Chondrocyte (in vitro differentiated cells): ENCODE data around the gene CREB1. TPM values are rescaled to one million over a fixed set of nuclear protein-coding genes. Genes with fewer than 3 reads are reported as not detected.
A peak's percentile ranks its signal among the peaks of the same experiment; 100 is the strongest.

Experiments
- DNase-seq: peaks from one replicate; pipeline ENCODE4 v3.0.0; 2021; ENCODE audit warnings: mixed read lengths, low spot score
- H3K27ac Mint-ChIP-seq: one replicate; pipeline ENCODE4 v1.8.0; 2021; ENCODE audit warnings: mild to moderate bottlenecking, moderate library complexity, mixed read lengths; ENCODE audit not compliant: unreplicated experiment
- H3K27me3 Mint-ChIP-seq: 2 replicates; pipeline ENCODE4 v1.8.0; 2021; ENCODE audit warnings: low read depth, mixed read lengths
- H3K36me3 Mint-ChIP-seq: 2 replicates; pipeline ENCODE4 v1.8.0; 2021; ENCODE audit warnings: low read depth, mixed read lengths
- H3K4me1 Mint-ChIP-seq: 2 replicates; pipeline ENCODE4 v1.8.0; 2021; ENCODE audit warnings: low read depth, mild to moderate bottlenecking, mixed read lengths
- H3K4me3 Mint-ChIP-seq: one replicate; pipeline ENCODE4 v1.8.0; 2021; ENCODE audit warnings: mild to moderate bottlenecking, moderate library complexity, mixed read lengths; ENCODE audit not compliant: unreplicated experiment
- H3K9me3 Mint-ChIP-seq: 2 replicates; pipeline ENCODE4 v1.8.0; 2021; ENCODE audit warnings: low read depth, mixed read lengths
- CTCF ChIP-seq: fragments of 200-600 bp; sonication (generic); IDR thresholded peaks from 2 replicates; pipeline ENCODE4 v1.5.0; 2021; ENCODE audit warnings: antibody characterized with exemption, mild to moderate bottlenecking, moderate library complexity
- total RNA-seq: library from RNA; stranded (reverse); gene quantifications from 3 replicates; pipeline ENCODE4 v1.2.1, GENCODE V29; 2021

Gene CREB1
- total RNA-seq, 1 donor from 2014 or later: 54.2 TPM

- Mint-ChIP-seq H3K4me1 (peaks cover 4% of the 10 kb centered on the region), H3K9me3 (peaks cover 13% of the 10 kb centered on the region), H3K27ac (no peak overlapping the region), H3K27me3 (no peaks in the 10 kb centered on the region), H3K4me3 (no peak overlapping the region), H3K36me3 (peaks cover 23% of the 10 kb centered on the region)
- no peak for DNase-seq
- no peak for TF ChIP-seq CTCF
These were observed 65.0 kb downstream of the CREB1 start for GRCh38 chr2:207594731-207595130.

- H3K4me3 Mint-ChIP-seq: no peak overlapping the region
- TF ChIP-seq CTCF: no peak
- H3K27ac Mint-ChIP-seq: no peak overlapping the region
- peaks cover 9% of the 10 kb centered on the region for H3K36me3 Mint-ChIP-seq
- H3K4me1 Mint-ChIP-seq: peaks cover 11% of the 10 kb centered on the region
- H3K27me3 Mint-ChIP-seq: no peaks in the 10 kb centered on the region
- no peaks in the 10 kb centered on the region for H3K9me3 Mint-ChIP-seq
- DNase-seq: no peak
These were observed 69.9 kb downstream of the CREB1 start for GRCh38 chr2:207599636-207600035.

GRCh38 chr2:207600231-207600630 lies 70.5 kb downstream of the CREB1 start:
- Mint-ChIP-seq H3K4me1 (peaks cover 11% of the 10 kb centered on the region), H3K27me3 (no peaks in the 10 kb centered on the region), H3K27ac (peak overlapping the region; percentile 59), H3K36me3 (peaks cover 9% of the 10 kb centered on the region), H3K9me3 (no peaks in the 10 kb centered on the region), H3K4me3 (no peak overlapping the region)
- TF ChIP-seq CTCF: no peak
- DNase-seq: no peak

GRCh38 chr2:207601774-207602173 lies 72.0 kb downstream of the CREB1 start:
- Mint-ChIP-seq H3K9me3 (no peaks in the 10 kb centered on the region), H3K27ac (no peak overlapping the region), H3K4me3 (no peak overlapping the region), H3K27me3 (no peaks in the 10 kb centered on the region), H3K4me1 (peaks cover 11% of the 10 kb centered on the region), H3K36me3 (peaks cover 9% of the 10 kb centered on the region)
- no peak for DNase-seq
- no peak for TF ChIP-seq CTCF

- Mint-ChIP-seq H3K4me1 (peaks cover 11% of the 10 kb centered on the region), H3K36me3 (peaks cover 5% of the 10 kb centered on the region), H3K27ac (no peak overlapping the region), H3K4me3 (no peak overlapping the region), H3K9me3 (no peaks in the 10 kb centered on the region), H3K27me3 (no peaks in the 10 kb centered on the region)
- TF ChIP-seq CTCF: no peak
- no peak for DNase-seq
These were observed 73.7 kb downstream of the CREB1 start for GRCh38 chr2:207603486-207603885.
